Glutamatergic neuron (in vitro differentiated cells): ENCODE data around the gene NFU1. TPM values are rescaled to one million over a fixed set of nuclear protein-coding genes. Genes with fewer than 3 reads are reported as not detected.

Experiments
- DNase-seq: peaks from one replicate; pipeline ENCODE4 v3.0.0; 2022
- H3K27ac Mint-ChIP-seq: one replicate; pipeline ENCODE4 v1.8.0; 2020; ENCODE audit warnings: mild to moderate bottlenecking, mixed read lengths, inconsistent platforms; ENCODE audit not compliant: unreplicated experiment
- H3K27me3 Mint-ChIP-seq: one replicate; pipeline ENCODE4 v1.8.0; 2020; ENCODE audit warnings: mild to moderate bottlenecking, moderate library complexity, mixed read lengths, inconsistent platforms; ENCODE audit not compliant: unreplicated experiment
- H3K36me3 Mint-ChIP-seq: one replicate; pipeline ENCODE4 v1.8.0; 2020; ENCODE audit warnings: mild to moderate bottlenecking, mixed read lengths, inconsistent platforms; ENCODE audit not compliant: unreplicated experiment
- H3K4me1 Mint-ChIP-seq: one replicate; pipeline ENCODE4 v1.8.0; 2020; ENCODE audit warnings: mild to moderate bottlenecking, low read depth, mixed read lengths, inconsistent platforms; ENCODE audit not compliant: unreplicated experiment
- H3K4me3 Mint-ChIP-seq: one replicate; pipeline ENCODE4 v1.8.0; 2020; ENCODE audit warnings: mild to moderate bottlenecking, mixed read lengths, inconsistent platforms; ENCODE audit not compliant: unreplicated experiment
- H3K9me3 Mint-ChIP-seq: one replicate; pipeline ENCODE4 v1.8.0; 2020; ENCODE audit warnings: mild to moderate bottlenecking, moderate library complexity, mixed read lengths, inconsistent platforms; ENCODE audit not compliant: unreplicated experiment
- total RNA-seq: library from RNA; stranded (reverse); fragmentation: NEBNext Ultra II Directional; extraction: Animal tissue kit (Norgen Biotek cat#: 25700); gene quantifications from one replicate; pipeline ENCODE4 v1.2.1, GENCODE V29; 2021; ENCODE audit not compliant: unreplicated experiment
- TF ChIP-seq, protein P1 (sequence below): fragments of 200-600 bp; sonication (generic); IDR thresholded peaks from one replicate; pipeline ENCODE4 v1.5.0; 2021; ENCODE audit not compliant: partially characterized antibody, unreplicated experiment

Gene NFU1
- total RNA-seq, 1 donor from 2014 or later: 40.0 TPM

DNA sequence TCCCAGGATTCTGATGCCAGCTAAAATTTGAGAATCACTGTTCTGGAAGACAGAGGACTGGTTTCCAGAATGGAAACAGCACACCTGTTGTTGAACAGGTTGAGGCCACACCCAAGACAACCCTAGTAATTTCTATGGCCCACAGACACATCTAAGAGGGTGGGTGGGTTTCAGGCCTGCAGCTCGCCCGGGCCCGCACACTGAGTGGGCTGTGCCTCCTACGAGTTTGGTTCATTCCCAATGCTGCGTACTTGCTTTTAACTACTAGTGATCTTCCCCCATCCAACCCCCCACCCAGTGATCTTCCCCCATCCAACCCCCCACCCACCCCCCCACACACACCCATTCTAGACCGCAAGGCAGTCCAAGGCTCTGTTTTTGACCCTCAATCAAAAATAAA is 1.3 kb upstream of the NFU1 start:
- DNase-seq: no peak
- Mint-ChIP-seq H3K36me3 (no peaks in the 10 kb centered on the region), H3K9me3 (peaks cover 7% of the 10 kb centered on the region), H3K4me3 (no peak overlapping the region), H3K4me1 (peaks cover 7% of the 10 kb centered on the region), H3K27ac (no peak overlapping the region), H3K27me3 (peaks cover 12% of the 10 kb centered on the region)
- TF ChIP-seq, protein P1, sequence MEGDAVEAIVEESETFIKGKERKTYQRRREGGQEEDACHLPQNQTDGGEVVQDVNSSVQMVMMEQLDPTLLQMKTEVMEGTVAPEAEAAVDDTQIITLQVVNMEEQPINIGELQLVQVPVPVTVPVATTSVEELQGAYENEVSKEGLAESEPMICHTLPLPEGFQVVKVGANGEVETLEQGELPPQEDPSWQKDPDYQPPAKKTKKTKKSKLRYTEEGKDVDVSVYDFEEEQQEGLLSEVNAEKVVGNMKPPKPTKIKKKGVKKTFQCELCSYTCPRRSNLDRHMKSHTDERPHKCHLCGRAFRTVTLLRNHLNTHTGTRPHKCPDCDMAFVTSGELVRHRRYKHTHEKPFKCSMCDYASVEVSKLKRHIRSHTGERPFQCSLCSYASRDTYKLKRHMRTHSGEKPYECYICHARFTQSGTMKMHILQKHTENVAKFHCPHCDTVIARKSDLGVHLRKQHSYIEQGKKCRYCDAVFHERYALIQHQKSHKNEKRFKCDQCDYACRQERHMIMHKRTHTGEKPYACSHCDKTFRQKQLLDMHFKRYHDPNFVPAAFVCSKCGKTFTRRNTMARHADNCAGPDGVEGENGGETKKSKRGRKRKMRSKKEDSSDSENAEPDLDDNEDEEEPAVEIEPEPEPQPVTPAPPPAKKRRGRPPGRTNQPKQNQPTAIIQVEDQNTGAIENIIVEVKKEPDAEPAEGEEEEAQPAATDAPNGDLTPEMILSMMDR: no peak

GRCh38 chr2:69437751-69438154 is 518 bp upstream of the NFU1 start:
- peaks cover 7% of the 10 kb centered on the region for H3K4me1 Mint-ChIP-seq
- TF ChIP-seq, protein P1: no peak
- H3K9me3 Mint-ChIP-seq: peaks cover 7% of the 10 kb centered on the region
- H3K27ac Mint-ChIP-seq: peak overlapping the region; percentile 97
- peaks cover 10% of the 10 kb centered on the region for H3K27me3 Mint-ChIP-seq
- peak overlapping the region; percentile 84 for H3K4me3 Mint-ChIP-seq
- no peaks in the 10 kb centered on the region for H3K36me3 Mint-ChIP-seq
- no peak for DNase-seq

- no peak for DNase-seq
- H3K27me3 Mint-ChIP-seq: peaks cover 10% of the 10 kb centered on the region
- H3K4me1 Mint-ChIP-seq: peaks cover 7% of the 10 kb centered on the region
- H3K36me3 Mint-ChIP-seq: no peaks in the 10 kb centered on the region
- peak overlapping the region; percentile 84 for H3K4me3 Mint-ChIP-seq
- H3K27ac Mint-ChIP-seq: peak overlapping the region; percentile 97
- peaks cover 7% of the 10 kb centered on the region for H3K9me3 Mint-ChIP-seq
- TF ChIP-seq, protein P1: no peak
These were observed 668 bp downstream of the NFU1 start for GRCh38 chr2:69436596-69436937.

DNA sequence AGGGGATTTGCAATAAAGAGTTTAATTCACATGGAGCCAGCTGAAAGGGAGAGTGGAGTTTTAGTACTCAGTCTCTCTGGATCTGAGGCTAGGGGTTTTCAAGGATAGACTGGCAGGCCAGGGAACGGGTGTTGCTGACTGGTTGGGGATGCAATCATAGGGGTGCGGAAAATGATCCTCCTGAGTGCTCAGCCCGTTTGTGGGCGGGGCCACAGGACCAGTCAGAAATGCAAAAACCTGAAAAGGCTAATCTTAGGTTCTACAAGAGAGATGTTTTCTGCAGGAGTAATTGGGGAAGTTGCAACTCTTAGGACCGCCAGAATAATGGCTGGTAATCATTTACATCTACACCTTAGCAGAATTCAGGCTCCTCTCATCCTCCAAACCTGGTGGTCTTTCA is 2.5 kb downstream of the NFU1 start:
- Mint-ChIP-seq H3K27ac (no peak overlapping the region), H3K4me3 (no peak overlapping the region), H3K27me3 (peaks cover 10% of the 10 kb centered on the region), H3K36me3 (no peaks in the 10 kb centered on the region), H3K4me1 (peaks cover 7% of the 10 kb centered on the region), H3K9me3 (peaks cover 7% of the 10 kb centered on the region)
- DNase-seq: no peak
- TF ChIP-seq, protein P1: no peak

- H3K27me3 Mint-ChIP-seq: peaks cover 3% of the 10 kb centered on the region
- no peak overlapping the region for H3K4me3 Mint-ChIP-seq
- DNase-seq: no peak
- TF ChIP-seq, protein P1: no peak
- no peaks in the 10 kb centered on the region for H3K4me1 Mint-ChIP-seq
- no peak overlapping the region for H3K27ac Mint-ChIP-seq
- H3K9me3 Mint-ChIP-seq: no peaks in the 10 kb centered on the region
- no peaks in the 10 kb centered on the region for H3K36me3 Mint-ChIP-seq
These were observed 7.6 kb downstream of the NFU1 start for GRCh38 chr2:69429491-69430183.
